ENCODE data around the gene PITPNC1. TPM values are rescaled to one million over a fixed set of nuclear protein-coding genes. Genes with fewer than 3 reads are reported as not detected.

PITPNC1 gene
- total and polyA plus RNA-seq, 2 of the 13 experiments (the other 11 are each of a cell fraction or from before 2014, with no cell fraction given), result 4.1 to 5.7 TPM

DNA sequence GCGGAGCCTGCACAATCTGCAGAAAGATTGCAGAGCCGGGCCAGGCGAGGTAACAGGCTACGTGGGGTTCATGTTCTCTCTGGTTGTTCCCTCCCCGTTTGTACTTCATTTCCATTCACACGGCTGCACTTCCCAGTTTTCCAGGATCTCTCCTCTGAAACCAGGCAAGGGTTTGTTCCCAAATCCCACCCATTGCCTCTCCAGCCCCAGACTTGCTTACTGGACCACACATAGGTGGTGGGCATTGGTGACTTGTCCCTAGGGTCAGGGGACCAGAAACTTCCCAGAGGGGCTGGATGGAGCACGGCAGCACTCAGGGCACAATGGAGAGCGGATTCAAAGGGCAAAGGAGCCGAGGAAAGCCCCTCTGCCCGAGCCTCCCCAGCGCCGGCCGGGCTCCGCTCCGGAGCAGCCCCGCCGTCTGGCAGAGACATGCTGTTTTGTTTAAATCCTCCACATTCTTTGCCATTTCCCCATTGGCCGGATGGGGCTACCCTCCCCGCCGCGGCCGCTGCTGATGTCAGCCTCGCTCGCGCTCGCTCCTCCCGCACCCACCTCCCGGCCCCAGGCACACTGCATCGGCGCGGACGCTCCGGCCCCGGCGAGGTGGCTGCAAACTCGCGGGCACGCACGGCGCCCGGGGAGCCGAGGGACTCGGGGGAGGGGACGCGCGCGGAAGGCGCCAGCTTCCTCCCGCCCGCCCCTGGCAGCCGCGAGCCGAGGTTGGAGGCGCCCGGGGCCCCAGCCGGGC, at the start of gene PITPNC1 (continued):
- TF ChIP-seq ZNF740 (CRISPR knock-in tag; IDR thresholded peaks at IDR 0.05) (no peak), ZNF503 (CRISPR knock-in tag; IDR thresholded peaks at IDR 0.05) (no peak), ZBTB49 (CRISPR knock-in tag; IDR thresholded peaks at IDR 0.05; ENCODE audit: borderline replicate concordance) (no peak), ZNF841 (CRISPR knock-in tag; IDR thresholded peaks at IDR 0.05; ENCODE audit: borderline replicate concordance) (no peak), ZNF124 (CRISPR knock-in tag; IDR thresholded peaks at IDR 0.05) (no peak; the same call in 1 of the 2 replicates), ZNF558 (CRISPR knock-in tag; IDR thresholded peaks at IDR 0.05; ENCODE audit: borderline replicate concordance) (no peak), ZNF543 (CRISPR knock-in tag; IDR thresholded peaks at IDR 0.05) (no peak), ZFY (CRISPR knock-in tag; IDR thresholded peaks at IDR 0.05) (peak; percentile 42; the same call in 1 of the 2 replicates), PHF20 (CRISPR knock-in tag; IDR thresholded peaks at IDR 0.05) (no peak), ELF1 (CRISPR knock-in tag; IDR thresholded peaks at IDR 0.05) (no peak), ZNF547 (CRISPR knock-in tag; IDR thresholded peaks at IDR 0.05) (no peak), FOXM1 (CRISPR knock-in tag; IDR thresholded peaks at IDR 0.05) (no peak), ZMYM4 (CRISPR knock-in tag; IDR thresholded peaks at IDR 0.05) (peak; percentile 30; the same call in 1 of the 2 replicates), MXD4 (CRISPR knock-in tag; IDR thresholded peaks at IDR 0.05) (no peak), ZNF101 (CRISPR knock-in tag; IDR thresholded peaks at IDR 0.05; ENCODE audit: borderline replicate concordance, low read depth) (no peak), ZFP36L1 (CRISPR knock-in tag; IDR thresholded peaks at IDR 0.05) (no peak), ZNF441 (CRISPR knock-in tag; IDR thresholded peaks at IDR 0.05; ENCODE audit: borderline replicate concordance) (no peak), MED13 (CRISPR knock-in tag; IDR thresholded peaks at IDR 0.05) (peak; percentile 58; the same call in 1 of the 2 replicates), SAFB2 (CRISPR knock-in tag; IDR thresholded peaks at IDR 0.05; ENCODE audit: borderline replicate concordance, low read depth) (0 out of 2 replicates have a peak, but pooled peaks have one; percentile 75), ATF4 (CRISPR knock-in tag; IDR thresholded peaks at IDR 0.05) (0 out of 4 replicates have a peak, but pooled peaks of 1 of the 2 experiments have one; percentile 39), LCORL (IDR thresholded peaks at IDR 0.05) (no peak), LCORL (CRISPR knock-in tag; IDR thresholded peaks at IDR 0.05) (peak; percentile 36; the same call in 1 of the 2 replicates)
- TF ChIP-seq, protein P1, sequence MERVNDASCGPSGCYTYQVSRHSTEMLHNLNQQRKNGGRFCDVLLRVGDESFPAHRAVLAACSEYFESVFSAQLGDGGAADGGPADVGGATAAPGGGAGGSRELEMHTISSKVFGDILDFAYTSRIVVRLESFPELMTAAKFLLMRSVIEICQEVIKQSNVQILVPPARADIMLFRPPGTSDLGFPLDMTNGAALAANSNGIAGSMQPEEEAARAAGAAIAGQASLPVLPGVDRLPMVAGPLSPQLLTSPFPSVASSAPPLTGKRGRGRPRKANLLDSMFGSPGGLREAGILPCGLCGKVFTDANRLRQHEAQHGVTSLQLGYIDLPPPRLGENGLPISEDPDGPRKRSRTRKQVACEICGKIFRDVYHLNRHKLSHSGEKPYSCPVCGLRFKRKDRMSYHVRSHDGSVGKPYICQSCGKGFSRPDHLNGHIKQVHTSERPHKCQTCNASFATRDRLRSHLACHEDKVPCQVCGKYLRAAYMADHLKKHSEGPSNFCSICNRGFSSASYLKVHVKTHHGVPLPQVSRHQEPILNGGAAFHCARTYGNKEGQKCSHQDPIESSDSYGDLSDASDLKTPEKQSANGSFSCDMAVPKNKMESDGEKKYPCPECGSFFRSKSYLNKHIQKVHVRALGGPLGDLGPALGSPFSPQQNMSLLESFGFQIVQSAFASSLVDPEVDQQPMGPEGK (CRISPR knock-in tag; IDR thresholded peaks at IDR 0.05), result peak; percentile 79
